ENCODE results near the gene AURKB.
"Not testable (repeated sequence)": the region's sequence is repeated elsewhere in the genome, so short reads cannot be mapped to it uniquely, and the experiment has no call there.

Gene AURKB

DNA sequence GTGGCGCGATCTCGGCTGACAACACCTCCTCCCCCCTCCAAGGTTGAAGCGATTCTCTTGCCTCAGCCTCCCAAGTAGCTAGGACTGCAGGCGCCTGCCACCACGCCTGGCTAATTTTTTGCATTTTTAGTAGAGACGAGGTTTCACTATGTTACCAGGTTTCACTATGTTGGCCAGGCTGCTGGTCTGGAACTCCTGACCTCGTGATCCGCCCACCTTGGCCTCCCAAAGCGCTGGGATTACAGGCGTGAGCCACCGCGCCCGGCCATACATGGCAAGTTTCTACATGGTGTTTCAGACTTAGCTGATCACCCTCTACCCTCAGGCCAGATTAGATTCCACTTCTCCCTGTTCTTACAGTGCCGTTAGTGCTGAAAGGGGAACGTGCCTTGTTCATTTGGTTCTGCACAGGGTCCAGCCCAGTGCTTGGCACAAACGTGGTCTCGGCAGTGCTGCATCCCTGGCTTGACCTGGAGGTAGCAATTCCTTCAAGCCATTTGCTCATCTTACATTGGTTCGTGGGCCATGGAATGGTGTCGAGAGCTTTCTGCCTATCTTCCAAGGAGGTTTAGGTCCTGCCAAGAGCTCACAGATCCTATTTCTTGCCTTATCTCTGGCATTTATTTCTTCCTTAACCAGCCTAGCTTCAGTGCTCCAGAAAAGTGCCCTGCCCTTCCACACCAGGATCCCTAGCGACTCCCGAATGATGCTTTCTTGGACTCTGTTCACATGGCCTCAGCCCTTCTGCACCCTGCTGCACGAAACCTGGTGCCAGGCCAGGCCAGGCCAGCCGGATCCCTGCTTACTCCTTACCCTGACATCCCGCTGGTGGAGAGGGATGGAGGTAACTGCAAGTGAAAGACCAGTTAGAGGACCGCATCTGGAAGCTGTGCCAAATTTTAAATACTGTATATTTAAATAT, 14.8 kb upstream of the AURKB start:
- no peak for DNase-seq

DNA sequence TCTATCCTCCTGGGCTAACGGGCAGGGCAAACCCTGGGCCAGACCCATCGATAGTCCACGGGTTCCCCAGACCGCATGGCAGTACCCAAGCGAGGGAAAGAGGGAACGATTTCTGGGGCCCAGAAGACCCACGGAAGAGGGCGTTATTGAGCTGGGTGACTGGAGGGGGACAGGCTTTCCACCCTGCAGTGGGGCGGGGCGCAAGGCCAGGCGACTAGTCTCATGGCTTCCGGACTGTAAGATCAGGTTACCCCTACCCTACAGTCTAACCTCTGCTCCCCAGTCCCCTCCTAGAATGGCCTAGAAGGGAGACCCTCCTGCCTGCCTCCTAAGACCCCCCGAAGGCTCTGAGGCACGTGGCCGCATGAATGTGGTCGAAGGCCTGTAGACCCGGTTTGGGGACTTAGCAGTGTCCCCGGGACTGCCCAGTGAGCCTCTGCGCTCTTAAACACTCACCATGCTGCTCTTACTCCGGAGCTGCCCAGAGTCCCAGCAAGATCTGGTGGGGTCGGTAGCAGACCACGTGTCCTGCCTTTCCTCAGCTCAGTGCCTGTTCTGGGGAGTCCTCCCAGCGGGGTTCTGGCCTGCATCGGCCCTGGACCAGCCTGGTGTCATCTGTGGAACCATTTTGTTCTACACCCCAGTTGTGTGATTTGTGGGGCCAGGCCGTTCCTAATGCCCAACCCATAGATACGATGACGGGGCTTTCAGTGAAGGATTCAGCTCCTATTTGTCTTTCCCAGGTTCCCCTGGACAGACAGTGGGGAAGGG, 13.2 kb upstream of the AURKB start:
- DNase-seq = peak; percentile 40 to 57

DNA sequence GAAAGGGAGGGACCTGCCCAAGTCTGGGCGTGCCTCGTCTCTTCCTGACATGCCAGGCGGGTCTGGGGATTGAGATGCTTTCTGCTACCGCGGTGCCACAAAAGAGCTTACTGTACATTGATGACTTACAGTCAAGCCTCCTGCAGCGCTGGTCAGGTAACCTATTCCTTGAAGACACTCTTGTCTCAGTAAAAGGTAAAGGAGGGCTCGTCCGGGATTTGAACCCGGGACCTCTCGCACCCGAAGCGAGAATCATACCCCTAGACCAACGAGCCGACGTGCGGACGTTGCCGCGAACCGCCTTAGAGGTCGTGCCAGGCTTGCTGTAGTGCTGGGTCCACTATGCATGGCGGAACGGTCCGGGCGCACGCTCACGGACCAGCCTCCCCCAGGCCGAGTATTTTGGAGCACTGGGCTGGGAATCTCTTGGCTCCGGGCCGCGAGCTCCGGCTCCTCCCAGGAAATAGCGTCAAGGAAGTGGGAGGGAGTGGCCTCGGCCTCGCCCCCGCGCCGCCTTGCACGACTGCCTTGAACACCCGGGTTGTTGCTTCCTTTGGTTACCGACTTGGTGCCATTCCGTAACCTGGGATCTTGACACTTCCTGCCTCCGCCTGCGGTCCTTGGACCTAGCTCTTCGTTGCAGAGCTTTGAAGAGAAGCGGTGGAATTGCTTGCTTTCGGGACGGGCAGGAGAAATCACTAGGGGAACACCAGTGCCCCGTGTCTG, 12.4 kb upstream of the AURKB start:
- DNase-seq = peak; percentile 95 to 96

DNA sequence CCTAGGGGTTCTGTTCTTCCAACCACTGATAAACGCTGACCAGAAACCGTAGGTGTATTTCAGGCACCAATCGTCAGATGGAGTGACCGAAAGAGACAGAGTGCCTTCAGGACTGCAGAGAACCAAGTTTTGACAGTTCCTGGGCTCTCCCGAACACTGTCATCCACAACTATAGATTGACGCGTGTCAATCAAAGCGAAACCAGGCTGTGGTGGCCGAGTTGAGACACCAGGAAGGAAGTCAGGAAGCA, 11.9 kb upstream of the AURKB start:
- peak; percentile 82 to 88 for DNase-seq

DNA sequence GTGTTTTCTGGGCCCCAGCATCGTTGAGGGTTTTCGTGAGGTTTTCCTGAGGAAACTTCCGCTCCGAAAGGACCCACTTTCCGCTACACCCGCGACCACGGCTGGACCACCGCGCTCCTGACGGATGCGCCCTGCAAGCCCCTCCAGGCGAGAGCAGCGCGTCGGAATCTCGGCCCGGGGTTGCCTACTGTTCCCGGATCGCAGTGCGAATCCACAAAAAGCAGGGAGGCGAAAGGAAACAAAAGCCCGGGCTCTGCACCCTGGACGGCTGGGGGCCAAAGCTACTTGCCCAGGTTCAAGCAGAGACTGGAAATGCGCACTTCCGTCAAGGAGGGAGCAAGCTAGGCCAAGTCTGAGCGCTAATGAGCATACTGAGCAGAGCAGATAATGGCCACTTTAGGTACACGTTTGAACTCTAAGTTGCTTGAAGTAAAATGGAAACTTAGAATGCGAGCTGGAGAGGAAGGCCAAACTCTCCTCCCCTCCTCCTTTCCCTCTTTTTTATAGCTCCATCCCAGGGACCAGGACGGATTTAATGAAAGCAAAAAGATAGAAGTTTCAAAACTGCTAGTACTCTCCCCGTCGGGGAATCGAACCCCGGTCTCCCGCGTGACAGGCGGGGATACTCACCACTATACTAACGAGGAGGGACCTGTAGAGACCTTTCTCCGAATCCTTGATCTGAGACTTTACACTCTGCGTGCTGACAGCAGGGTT, 11.4 kb upstream of the AURKB start:
- peak; percentile 88 for DNase-seq

DNA sequence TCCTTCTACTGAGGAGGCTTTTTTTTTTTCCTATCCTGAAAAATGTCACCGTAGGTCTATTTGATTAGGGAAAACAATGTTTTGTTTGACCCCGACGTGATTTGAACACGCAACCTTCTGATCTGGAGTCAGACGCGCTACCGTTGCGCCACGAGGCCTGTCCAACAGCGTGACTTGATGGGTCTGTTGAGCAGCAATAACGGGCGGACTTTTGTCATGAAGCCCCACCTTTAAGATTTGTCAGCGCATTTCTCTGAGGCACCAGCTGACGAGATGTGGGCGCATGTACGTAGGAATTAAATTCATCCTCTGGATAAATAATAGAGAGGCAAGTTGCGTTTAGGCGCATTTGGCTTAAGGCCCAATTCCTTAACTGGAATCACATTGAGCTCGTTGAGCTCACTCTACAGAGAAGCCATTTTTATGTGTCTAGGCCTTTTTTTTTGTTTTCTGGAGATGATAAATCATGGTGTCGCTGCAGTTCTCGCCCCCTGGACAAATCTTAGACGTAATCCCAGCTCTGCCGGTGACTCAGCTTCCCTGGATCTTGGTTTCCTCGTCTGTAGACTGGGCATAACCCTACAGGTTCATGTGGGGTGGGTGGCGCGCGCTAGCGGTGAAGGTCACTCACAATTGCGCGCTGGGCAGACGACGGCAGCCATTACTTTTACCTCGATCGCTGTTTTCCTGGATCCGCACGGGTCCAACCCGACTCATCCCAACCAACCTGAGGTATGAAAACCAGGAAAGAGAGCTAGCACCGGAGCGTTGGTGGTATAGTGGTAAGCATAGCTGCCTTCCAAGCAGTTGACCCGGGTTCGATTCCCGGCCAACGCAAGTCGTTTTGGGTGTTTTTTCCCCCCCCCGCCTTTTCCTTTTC, 10.6 kb upstream of the AURKB start:
- DNase-seq = peak; percentile 92 to 95

DNA sequence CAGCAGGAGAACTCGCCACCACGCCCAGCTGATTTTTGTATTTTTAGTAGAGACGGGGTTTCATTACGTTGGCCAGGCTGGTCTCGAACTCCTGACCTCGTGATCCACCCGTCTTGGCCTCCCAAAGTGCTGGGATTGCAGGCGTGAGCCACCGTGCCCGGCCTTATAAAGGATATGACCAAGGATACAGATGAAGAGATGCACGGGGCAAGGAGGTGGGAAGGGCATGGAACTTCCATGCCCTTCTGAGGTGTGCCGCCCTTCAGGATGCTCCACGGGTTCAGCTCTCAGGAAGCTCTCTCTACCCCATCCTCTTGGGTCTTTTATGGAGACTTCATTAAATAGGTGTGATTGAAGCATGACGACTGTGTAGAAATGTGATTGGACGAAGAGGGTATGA, 3.6 kb upstream of the AURKB start:
- DNase-seq = not testable (repeated sequence)

DNA sequence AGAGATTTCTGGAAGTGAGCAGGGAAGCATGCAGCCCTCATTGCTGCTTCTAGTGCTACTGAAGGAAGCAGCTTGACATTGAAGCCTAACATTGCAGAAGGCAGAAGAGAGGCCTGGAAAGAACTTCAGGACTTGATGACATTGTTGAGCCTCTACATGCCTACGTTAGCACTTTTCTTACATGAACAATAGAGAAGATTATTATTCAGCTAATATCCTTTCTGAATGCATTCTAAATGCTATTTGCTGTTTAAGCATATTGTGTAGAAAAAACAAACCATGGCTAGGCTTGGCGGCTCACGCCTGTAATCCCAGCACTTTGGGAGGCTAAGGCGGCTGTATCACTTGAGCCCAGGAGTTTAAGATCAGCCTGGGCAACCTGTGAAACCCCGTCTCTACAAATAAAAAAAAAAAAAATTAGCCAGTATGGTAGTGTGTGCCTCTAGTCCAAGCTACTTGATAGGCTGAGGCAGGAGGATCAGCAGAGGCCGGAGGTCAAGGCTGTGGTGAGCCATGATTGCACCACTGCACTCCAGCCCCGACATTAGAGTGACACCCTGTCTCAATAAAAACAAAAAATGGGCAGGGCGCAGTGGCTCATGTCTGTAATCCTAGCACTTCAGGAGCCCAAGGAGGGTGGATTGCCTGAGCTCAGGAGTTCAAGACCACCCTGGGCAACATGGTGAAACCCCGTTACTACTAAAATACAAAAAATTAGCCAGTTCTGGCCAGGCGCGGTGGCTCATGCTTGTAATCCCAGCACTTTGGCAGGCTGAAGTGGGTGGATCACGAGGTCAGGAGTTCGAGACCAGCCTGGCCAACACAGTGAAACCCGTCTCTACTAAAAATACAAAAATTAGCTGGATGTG, 2.2 kb upstream of the AURKB start:
- DNase-seq = peak in 1 of 2 donors; percentile 45

DNA sequence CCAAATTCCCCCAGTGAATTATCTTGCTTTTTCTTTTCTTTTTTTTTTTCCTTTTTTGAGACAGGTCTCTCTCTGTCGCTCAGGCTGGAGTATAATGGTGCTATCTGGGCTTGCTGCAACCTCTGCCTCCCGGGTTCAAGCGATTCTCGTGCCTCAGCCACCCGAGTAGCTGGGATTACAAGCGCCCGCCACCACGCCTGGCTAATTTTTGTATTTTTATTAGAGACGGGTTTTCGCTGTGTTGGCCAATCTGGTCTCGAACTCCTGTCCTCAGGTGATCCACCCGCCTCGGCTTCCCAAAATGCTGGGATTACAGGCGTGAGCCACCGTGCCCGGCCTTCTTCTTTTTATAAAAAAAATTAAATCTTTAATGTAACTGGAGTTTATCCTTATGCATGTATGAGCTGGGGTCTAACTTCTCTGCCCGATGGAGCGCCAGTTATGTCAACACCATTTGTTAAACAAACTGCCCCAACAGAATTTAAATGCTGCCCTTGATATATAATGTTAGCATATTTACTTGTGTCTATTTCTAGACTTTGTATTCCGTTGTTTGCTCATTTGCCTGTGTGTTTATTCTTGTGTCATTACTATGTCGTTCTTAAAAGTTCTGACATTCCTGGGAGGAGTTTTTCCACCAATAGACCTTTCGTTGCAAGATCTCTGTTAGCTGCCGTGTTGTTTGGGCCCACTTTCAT, 535 bp upstream of the AURKB start:
- no peak for DNase-seq

DNA sequence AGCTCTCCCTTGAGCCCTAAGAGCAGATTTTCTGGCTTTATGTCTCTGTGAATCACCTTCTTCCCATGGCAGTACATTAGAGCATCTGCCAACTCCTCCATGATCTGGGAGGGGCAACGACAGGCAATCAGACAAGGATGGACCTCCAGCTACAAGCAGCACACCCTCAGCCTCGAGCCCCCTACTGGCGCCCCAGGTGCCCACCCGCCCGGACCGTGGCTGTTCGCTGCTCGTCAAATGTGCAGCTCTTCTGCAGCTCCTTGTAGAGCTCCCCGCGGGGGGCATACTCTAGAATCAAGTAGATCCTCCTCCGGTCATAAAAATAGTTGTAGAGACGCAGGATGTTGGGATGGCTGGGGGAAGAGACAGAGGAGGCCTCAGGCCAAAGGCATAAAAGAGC, 3.8 kb downstream of the AURKB start:
- DNase-seq = no peak

DNA sequence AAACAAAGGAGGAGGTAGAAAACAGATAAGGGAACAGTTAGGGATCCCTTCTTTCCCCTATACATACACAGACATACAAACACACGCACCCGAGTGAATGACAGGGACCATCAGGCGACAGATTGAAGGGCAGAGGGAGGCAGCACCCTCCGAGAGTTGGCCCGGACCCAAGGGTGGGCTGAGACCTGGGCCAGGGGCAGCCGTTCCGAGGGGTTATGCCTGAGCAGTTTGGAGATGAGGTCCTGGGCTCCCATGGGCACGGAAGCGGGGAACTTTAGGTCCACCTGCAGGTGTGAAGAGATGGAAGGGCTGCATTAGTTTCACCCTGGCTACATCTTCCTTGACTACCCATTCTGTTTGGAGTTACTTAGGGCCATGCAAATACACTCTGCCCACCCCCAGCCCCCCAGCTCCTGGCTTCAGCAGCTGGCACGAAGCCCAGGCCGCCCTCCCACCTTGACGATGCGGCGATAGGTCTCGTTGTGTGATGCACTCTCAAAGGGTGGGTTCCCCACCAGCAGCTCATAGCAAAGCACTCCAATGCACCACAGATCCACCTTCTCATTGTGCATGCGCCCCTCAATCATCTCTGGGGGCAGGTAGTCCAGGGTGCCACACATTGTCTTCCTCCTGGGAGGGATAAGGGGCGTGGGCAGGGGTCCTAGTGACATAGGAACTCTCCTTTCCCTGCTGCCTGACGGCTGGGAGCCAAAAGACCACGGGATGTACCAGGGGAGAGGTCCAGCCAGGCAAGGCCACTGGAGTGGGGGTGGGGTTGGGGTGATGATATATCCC, 5.4 kb downstream of the AURKB start:
- DNase-seq = no peak

DNA sequence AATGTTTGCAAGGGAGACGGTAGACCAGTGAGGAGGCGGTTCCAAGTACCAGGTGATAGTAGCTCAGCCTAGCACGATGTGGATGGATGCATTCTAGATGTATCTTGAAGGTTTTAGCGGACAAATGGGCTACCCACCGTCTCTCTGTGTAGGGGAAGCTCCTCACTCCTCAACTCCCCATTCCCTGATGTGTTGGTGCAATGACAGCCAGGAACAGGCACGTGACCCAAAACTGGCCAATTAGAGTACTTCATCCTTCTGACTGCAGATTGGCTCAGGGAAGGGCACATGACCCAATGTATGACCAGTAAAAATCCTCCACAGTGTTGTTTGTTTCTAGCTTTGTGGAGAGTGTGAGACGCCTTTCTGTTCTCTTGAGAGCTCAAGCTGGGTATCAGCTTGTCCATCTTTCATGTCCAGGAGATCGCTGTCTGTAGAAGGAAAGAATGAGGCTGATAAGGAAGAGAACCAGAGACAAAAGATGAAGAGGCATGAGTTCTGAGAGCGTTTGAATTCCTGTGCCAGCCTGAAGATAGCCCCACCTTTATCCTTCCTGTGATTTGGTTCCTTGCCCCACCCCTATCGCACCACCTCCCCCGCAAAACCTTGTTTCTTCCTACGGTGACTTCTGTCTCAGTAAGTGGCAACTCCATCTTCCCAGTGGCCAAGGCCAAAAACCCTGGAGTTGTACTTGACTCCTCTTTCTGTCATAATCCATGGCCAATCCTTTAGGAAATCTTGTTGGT, 18.1 kb downstream of the AURKB start:
- peak; percentile 87 to 89 for DNase-seq

DNA sequence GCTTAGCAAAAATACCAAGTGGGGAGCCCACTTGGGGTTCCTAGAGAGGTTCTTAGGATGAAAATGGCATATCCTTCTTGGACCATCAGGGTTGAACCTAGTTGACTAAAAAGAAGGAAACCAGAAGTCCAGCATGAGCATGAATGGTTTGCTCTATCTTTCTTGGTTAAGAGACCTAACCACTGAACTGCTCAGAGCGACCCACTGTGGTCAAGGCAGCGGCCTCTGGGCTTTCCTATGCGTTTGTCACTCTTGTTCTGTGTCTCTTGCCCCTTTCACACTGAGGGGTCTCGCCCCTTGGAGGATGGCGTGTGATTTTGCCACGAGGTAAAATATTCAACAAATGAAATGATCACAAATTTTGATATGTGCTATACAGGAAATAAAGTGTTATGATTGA, 19.9 kb downstream of the AURKB start:
- DNase-seq = no peak

DNA sequence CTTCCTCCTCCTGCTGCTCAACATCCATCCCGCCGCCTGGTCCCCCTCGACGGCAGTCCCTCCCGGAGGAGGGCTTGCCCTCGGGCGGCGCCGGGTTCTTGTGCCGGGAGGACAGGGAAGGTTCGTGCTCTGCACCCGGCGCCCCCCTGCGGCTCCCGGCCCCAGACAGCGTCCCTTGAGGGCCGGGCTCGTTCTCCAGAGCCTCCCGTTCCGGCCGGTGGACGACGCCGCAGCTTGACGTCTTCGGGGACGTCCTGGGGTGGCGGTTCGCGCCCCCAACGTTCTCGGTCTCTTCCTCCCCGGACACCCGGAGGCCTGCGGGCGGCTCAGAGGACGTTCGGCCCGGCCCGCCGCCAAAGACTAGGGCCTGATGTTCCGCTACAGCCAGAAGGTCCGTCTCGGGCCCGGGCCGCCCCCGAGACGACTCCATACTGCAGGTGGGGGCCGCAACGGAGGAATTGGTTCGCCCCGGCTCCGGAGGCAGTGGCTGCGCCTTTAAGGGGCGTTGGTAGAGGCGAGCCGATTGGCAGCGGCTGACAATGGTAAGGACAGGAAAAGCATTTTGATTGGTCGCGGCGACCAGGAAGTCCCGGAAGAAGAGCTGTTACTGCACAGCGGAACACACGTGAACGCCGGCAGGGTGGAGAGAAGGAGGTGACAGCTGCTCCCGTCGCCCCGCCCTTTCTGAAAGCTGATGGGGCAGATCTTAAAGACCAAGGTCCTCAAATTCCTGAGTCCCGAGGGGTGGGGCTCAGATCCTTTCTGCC, 20.5 kb downstream of the AURKB start, which contains the start of gene BORCS6:
Gene BORCS6, minus strand, starts transcription at position 470 of the 767 bp plus-strand sequence. Its CDS starts 40 bp downstream, at position 430.
- peak; percentile 97 to 98 for DNase-seq

DNA sequence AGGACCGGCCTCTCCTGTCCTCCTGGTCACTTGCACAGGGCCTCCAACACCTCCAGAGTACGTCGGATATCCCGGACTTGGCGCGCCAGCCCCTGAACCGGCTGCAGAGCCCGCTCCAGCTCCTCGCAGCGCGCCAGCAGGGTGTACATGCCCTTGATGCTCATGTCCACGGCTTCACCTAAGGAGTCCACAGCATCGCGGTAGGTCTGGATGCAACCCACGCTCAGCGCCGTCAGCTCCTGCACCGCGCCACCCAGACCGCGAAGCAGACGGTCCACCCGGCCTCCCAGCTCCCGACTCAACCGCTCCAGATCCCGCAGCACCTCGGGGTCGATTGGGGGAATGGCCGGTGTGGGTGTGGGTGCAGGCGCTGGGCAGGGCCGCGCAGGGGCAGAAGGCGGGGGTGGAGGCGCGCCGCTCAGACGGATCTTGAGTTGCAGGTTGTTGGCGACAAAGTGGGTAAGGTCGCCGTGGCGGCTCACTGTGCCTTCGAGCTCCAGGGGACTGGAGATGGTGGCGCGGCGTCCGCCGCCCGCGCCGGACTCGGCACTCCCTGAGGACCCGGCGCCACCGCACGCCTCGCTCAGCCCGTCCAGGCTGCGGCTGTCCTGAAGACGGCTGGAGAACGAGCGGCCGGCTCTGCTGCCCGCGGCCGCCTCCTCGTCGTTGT, 21.2 kb downstream of the AURKB start:
- peak in 1 of 2 donors; percentile 14 for DNase-seq

DNA sequence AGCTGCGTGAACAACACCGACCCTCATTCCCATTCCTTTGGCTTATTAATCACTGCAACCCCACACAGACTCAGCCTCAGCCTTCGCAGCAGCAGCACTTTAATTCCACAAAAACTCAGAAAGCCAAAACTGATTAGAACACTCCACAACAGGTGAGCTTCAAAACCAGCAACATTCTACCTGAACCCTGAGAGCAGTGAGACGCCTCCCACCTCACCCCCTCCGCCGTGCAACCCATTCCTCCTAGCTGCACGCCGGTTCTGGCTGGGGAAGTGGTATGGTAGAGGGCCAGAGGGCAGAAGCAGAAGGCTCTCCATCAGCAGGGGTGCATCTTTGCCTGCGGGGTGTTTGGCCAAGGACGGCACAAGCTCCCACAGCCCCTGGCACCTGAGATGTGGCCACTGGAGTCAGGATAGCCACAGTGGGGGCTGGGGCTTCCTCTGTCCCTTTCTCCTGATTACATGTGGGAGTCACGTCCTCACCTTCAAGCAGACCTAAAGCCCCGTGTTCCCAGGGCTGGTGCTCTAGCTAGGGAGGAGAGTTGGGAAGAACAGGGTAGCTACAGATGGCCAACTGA, 22.0 kb downstream of the AURKB start:
- no peak for DNase-seq
